GM12878 (cell line): ENCODE measurements around the gene VIPAS39. TPM values are rescaled to one million over a fixed set of nuclear protein-coding genes. Genes with fewer than 3 reads are reported as not detected.

Experiments used
- CBX5 ChIP-seq: sonication (generic); IDR thresholded peaks from 2 replicates; pipeline ENCODE4 v1.6.1; 2016; ENCODE audit warnings: low read depth, moderate library complexity, mild to moderate bottlenecking, inconsistent platforms
- CHD4 ChIP-seq: fragments of 200-600 bp; sonication (generic); IDR thresholded peaks from 2 replicates; pipeline ENCODE4 v1.6.1; 2016; ENCODE audit warnings: mild to moderate bottlenecking
- CREB1 ChIP-seq: IDR thresholded peaks from 2 replicates; pipeline ENCODE4 v1.6.1; 2012; ENCODE audit warnings: low read depth, mild to moderate bottlenecking, inconsistent platforms
- EED ChIP-seq: sonication (generic); IDR thresholded peaks from 2 replicates; pipeline ENCODE4 v1.6.1; 2016; ENCODE audit warnings: antibody characterized with exemption, low read depth
- MYB ChIP-seq: fragments of 150-350 bp; IDR thresholded peaks from 2 replicates; pipeline ENCODE4 v1.6.1; 2014; ENCODE audit warnings: mild to moderate bottlenecking, low read depth, low read length, borderline replicate concordance
- NR2F1 ChIP-seq: fragments of 450-650 bp; conservative IDR thresholded peaks from 2 replicates; pipeline ENCODE4 v1.6.1; 2017; ENCODE audit warnings: mild to moderate bottlenecking
- PAX8 ChIP-seq: fragments of 450-650 bp; IDR thresholded peaks from 2 replicates; pipeline ENCODE4 v1.6.1; 2017; ENCODE audit warnings: mild to moderate bottlenecking, moderate library complexity
- SIN3A ChIP-seq: IDR thresholded peaks from 2 replicates; pipeline ENCODE4 v1.6.1; 2012; ENCODE audit warnings: low read depth, low read length, improper control_type of control experiment
- SMAD1 ChIP-seq: fragments of 450-650 bp; IDR thresholded peaks from 2 replicates; pipeline ENCODE4 v1.6.1; 2018; ENCODE audit warnings: mild to moderate bottlenecking, low read depth; ENCODE audit not compliant: partially characterized antibody
- SMAD5 ChIP-seq: IDR thresholded peaks from 2 replicates; pipeline ENCODE4 v1.6.1; 2016; ENCODE audit warnings: antibody characterized with exemption, low read depth
- SPI1 ChIP-seq: IDR thresholded peaks from 2 replicates; pipeline ENCODE4 v1.6.1; 2011; ENCODE audit warnings: low read depth, mild to moderate bottlenecking, low read length, moderate library complexity, borderline replicate concordance; ENCODE audit not compliant: insufficient read depth
- SREBF1 ChIP-seq: IDR thresholded peaks from 2 replicates; pipeline ENCODE4 v1.6.1; 2012; ENCODE audit warnings: mild to moderate bottlenecking, low read length
- STAT3 ChIP-seq: IDR thresholded peaks from 2 replicates; pipeline ENCODE4 v1.6.1; 2011; ENCODE audit warnings: low read depth, low read length, improper control_type of control experiment
- TCF3 ChIP-seq: IDR thresholded peaks from 2 replicates; pipeline ENCODE4 v1.6.1; 2012; ENCODE audit warnings: low read depth, mild to moderate bottlenecking, low read length, borderline replicate concordance; ENCODE audit not compliant: insufficient read depth
- WRNIP1 ChIP-seq: IDR thresholded peaks from 2 replicates; pipeline ENCODE4 v1.6.1; 2011; ENCODE audit warnings: low read depth, low read length, improper control_type of control experiment, borderline replicate concordance
- ZNF207 ChIP-seq: fragments of 450-650 bp; IDR thresholded peaks from 2 replicates; pipeline ENCODE4 v1.6.1; 2014; ENCODE audit warnings: antibody characterized with exemption, mild to moderate bottlenecking, borderline replicate concordance
- ZNF24 ChIP-seq: fragments of 450-650 bp; IDR thresholded peaks from 2 replicates; pipeline ENCODE4 v1.6.1; 2017; ENCODE audit warnings: antibody characterized with exemption, mild to moderate bottlenecking
- ZNF384 ChIP-seq: IDR thresholded peaks from 2 replicates; pipeline ENCODE4 v1.6.1; 2012; ENCODE audit warnings: low read depth, mild to moderate bottlenecking, low read length, improper control_type of control experiment, borderline replicate concordance
- polyA plus RNA-seq, 11 experiments: library from polyadenylated mRNA; depleted of rRNA in 4 of 11; unstranded in 6 of 11; stranded (reverse) in 5 of 11; fragments of >200 nt; fragmentation: Nextera tagmentation in 4 of 11; fragmentation: Illumina TruSeq in 1 of 11; extraction: Ambion mirVana in 4 of 11; extraction: Trizol in 1 of 11; gene quantifications; 1 replicate in 1 of 11; 2 replicates in 10 of 11; pipeline versions ENCODE4 v1.2.1 to v1.2.3, GENCODE V29; 2011 to 2016; ENCODE audit warnings: inconsistent platforms in 2 of 11, missing spikeins in 2 of 11, low read depth in 1 of 11
- total RNA-seq, 4 experiments: library from RNA; depleted of rRNA in 3 of 4; stranded (reverse); fragments of >200 nt in 3 of 4; fragmentation: Illumina TruSeq in 1 of 4; extraction: Trizol in 1 of 4; gene quantifications; 2 replicates each; pipeline versions ENCODE4 v1.2.1 to v1.2.3, GENCODE V29; 2013 to 2021
- TF ChIP-seq, protein P1 (sequence below), 3 experiments: IDR thresholded peaks in 2 of 3; conservative IDR thresholded peaks in 1 of 3; 2 replicates each; pipeline ENCODE4 v1.5.1; 2011; ENCODE audit warnings: low read depth in 3 of 3, low read length in 3 of 3, mild to moderate bottlenecking in 3 of 3, control low read depth in 2 of 3, moderate library complexity in 2 of 3, inconsistent platforms in 1 of 3, mixed read lengths in 1 of 3; ENCODE audit not compliant: control insufficient read depth in 2 of 3, insufficient read depth in 1 of 3; ENCODE audit errors: extremely low read depth in 1 of 3
- TF ChIP-seq, protein P2 (sequence below): IDR thresholded peaks from 2 replicates; pipeline ENCODE4 v1.6.1; 2012; ENCODE audit warnings: mild to moderate bottlenecking, low read depth, low read length
- TF ChIP-seq, protein P3 (sequence below): fragments of 150-350 bp; IDR thresholded peaks from 2 replicates; pipeline ENCODE4 v1.6.1; 2014; ENCODE audit warnings: mild to moderate bottlenecking, low read depth, low read length
- TF ChIP-seq, protein P4 (sequence below): fragments of 450-650 bp; conservative IDR thresholded peaks from 2 replicates; pipeline ENCODE4 v1.6.1; 2017; ENCODE audit warnings: mild to moderate bottlenecking, moderate library complexity

Gene VIPAS39
- total and polyA plus RNA-seq, 10 of the 15 experiments (the other 5 are each of a cell fraction or from before 2014, with no cell fraction given), result 6.7 to 38.8 (median 18.5) TPM

DNA sequence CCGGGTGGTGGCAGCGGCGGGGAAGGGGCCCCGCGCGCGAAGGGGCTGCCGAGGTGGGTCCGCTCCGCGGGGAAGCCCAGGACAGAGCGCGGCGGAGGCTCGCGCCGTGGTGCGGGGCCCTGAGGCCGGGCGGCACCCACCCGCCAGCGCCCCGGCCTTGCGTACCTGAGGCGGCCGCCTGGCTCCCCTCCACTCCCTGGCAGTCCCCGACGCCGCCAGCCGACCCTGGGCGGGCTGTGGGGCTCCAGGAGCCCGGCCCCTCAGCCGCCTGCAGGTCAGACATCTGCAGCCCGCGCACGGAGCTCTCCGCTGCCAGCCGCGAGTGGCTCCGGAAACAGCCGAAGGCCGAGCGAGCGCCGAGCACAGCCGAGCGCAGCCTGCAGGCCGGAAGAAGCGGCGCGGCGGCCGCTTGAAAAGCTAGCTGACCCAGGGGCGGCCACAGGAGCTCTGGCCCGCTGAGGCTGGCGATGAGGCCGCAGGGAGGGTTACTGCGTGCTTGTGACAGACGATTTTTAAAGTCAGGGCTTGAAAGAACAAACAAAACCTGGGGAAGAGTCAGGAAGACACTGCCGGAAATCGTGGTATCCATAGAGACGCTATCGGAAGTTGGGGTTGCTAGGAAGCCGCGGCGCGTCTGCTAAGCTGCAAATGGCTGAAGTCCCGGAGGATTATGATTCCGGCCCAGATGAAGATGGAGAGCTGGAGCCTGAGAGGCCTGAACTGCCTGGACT lies 80.5 kb downstream of the VIPAS39 start, which contains the start of the genes SAMD15 and TMED8 (continued):
- TF ChIP-seq, protein P1, sequence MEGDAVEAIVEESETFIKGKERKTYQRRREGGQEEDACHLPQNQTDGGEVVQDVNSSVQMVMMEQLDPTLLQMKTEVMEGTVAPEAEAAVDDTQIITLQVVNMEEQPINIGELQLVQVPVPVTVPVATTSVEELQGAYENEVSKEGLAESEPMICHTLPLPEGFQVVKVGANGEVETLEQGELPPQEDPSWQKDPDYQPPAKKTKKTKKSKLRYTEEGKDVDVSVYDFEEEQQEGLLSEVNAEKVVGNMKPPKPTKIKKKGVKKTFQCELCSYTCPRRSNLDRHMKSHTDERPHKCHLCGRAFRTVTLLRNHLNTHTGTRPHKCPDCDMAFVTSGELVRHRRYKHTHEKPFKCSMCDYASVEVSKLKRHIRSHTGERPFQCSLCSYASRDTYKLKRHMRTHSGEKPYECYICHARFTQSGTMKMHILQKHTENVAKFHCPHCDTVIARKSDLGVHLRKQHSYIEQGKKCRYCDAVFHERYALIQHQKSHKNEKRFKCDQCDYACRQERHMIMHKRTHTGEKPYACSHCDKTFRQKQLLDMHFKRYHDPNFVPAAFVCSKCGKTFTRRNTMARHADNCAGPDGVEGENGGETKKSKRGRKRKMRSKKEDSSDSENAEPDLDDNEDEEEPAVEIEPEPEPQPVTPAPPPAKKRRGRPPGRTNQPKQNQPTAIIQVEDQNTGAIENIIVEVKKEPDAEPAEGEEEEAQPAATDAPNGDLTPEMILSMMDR (IDR thresholded peaks at IDR 0.05 in 2 of 3, conservative IDR thresholded peaks at IDR 0.05 in 1 of 3; ENCODE audit: control insufficient read depth in 2 of 3, extremely low read depth in 1 of 3, insufficient read depth in 1 of 3, low read depth in 3 of 3, low read length in 3 of 3), result peak in 2 of 3 experiments; percentile 25 to 27; a peak in 2 of 6 replicates
- TF ChIP-seq EED (no peak), SMAD1 (no peak), SMAD5 (0 out of 2 replicates have a peak, but pooled peaks have one; percentile 38), CBX5 (no peak), SREBF1 (no peak), CREB1 (no peak), MYB (no peak), WRNIP1 (no peak), SPI1 (no peak), NR2F1 (peak; percentile 70; the same call in 1 of the 2 replicates), STAT3 (no peak), CHD4 (no peak), ZNF24 (0 out of 2 replicates have a peak, but pooled peaks have one; percentile 47), ZNF384 (no peak), ZNF207 (peak; percentile 78; the same call in 1 of the 2 replicates), PAX8 (no peak), TCF3 (no peak), SIN3A (peak; percentile 92; the same call in 1 of the 2 replicates)
- TF ChIP-seq, protein P2, sequence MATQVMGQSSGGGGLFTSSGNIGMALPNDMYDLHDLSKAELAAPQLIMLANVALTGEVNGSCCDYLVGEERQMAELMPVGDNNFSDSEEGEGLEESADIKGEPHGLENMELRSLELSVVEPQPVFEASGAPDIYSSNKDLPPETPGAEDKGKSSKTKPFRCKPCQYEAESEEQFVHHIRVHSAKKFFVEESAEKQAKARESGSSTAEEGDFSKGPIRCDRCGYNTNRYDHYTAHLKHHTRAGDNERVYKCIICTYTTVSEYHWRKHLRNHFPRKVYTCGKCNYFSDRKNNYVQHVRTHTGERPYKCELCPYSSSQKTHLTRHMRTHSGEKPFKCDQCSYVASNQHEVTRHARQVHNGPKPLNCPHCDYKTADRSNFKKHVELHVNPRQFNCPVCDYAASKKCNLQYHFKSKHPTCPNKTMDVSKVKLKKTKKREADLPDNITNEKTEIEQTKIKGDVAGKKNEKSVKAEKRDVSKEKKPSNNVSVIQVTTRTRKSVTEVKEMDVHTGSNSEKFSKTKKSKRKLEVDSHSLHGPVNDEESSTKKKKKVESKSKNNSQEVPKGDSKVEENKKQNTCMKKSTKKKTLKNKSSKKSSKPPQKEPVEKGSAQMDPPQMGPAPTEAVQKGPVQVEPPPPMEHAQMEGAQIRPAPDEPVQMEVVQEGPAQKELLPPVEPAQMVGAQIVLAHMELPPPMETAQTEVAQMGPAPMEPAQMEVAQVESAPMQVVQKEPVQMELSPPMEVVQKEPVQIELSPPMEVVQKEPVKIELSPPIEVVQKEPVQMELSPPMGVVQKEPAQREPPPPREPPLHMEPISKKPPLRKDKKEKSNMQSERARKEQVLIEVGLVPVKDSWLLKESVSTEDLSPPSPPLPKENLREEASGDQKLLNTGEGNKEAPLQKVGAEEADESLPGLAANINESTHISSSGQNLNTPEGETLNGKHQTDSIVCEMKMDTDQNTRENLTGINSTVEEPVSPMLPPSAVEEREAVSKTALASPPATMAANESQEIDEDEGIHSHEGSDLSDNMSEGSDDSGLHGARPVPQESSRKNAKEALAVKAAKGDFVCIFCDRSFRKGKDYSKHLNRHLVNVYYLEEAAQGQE, result no peak
- TF ChIP-seq, protein P3, sequence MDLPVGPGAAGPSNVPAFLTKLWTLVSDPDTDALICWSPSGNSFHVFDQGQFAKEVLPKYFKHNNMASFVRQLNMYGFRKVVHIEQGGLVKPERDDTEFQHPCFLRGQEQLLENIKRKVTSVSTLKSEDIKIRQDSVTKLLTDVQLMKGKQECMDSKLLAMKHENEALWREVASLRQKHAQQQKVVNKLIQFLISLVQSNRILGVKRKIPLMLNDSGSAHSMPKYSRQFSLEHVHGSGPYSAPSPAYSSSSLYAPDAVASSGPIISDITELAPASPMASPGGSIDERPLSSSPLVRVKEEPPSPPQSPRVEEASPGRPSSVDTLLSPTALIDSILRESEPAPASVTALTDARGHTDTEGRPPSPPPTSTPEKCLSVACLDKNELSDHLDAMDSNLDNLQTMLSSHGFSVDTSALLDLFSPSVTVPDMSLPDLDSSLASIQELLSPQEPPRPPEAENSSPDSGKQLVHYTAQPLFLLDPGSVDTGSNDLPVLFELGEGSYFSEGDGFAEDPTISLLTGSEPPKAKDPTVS, result no peak
- TF ChIP-seq, protein P4, sequence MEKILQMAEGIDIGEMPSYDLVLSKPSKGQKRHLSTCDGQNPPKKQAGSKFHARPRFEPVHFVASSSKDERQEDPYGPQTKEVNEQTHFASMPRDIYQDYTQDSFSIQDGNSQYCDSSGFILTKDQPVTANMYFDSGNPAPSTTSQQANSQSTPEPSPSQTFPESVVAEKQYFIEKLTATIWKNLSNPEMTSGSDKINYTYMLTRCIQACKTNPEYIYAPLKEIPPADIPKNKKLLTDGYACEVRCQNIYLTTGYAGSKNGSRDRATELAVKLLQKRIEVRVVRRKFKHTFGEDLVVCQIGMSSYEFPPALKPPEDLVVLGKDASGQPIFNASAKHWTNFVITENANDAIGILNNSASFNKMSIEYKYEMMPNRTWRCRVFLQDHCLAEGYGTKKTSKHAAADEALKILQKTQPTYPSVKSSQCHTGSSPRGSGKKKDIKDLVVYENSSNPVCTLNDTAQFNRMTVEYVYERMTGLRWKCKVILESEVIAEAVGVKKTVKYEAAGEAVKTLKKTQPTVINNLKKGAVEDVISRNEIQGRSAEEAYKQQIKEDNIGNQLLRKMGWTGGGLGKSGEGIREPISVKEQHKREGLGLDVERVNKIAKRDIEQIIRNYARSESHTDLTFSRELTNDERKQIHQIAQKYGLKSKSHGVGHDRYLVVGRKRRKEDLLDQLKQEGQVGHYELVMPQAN, result peak; percentile 98
